COLO829 (cell line): ENCODE measurements around the gene NPFFR2.
"Not testable (repeated sequence)": the region's sequence is repeated elsewhere in the genome, so short reads cannot be mapped to it uniquely, and the experiment has no call there.

Experiments
- DNase-seq: peaks from one replicate; pipeline ENCODE4 v3.0.0; 2012; ENCODE audit warnings: low spot score

NPFFR2 gene

GRCh38 chr4:72111863-72112262 lies 80.1 kb downstream of the NPFFR2 start:
- no peak for DNase-seq

DNA sequence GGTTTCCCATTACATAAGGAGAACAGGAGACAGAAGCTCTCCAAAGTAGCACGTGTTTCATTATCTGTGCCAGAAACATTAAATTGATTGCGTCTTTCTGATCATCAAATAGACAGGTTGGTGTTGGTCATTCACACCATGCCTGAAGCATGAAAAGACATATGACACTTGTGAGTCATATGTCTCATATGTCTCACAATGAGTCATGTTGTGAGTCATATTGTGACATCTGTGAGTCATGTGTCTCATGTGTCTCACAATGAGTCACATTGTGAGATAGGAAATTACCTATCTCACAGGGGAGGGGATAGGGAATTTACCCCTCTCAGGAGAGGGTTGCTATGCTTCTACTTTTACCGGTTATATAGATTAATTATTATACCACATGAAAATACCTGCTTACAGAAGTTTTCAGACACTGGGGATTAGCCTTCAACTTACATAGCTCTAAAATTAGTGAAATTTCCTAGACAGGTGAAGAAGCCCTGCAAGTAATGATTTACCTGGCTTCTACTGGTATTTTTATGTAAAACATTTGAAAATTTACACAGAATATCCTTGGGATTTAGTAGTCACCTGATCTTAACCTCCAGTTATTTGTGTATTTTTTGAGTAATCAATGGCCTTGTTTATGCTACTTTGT lies 80.8 kb downstream of the NPFFR2 start:
- DNase-seq, result peak; percentile 77

GRCh38 chr4:72118017-72118416 lies 86.2 kb downstream of the NPFFR2 start:
- no peak for DNase-seq

DNA sequence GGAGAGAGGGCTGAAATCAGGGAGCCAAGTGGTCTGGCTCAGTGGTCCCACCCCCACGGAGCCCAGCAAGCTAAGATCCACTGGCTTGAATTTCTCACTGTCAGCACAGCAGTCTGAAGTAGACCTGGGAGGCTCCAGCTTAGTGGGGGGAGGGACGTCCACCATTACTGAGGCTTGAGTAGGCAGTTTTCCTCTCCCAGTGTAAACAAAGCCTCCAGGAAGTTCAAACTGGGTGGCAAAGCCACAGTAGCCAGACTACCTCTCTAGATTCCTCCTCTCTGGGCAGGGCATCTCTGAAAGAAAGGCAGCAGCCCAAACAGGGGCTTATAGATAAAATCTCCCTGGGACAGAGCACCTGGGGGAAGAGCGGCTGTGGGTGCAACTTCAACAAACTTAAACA lies 88.1 kb downstream of the NPFFR2 start:
- DNase-seq, result no peak

DNA sequence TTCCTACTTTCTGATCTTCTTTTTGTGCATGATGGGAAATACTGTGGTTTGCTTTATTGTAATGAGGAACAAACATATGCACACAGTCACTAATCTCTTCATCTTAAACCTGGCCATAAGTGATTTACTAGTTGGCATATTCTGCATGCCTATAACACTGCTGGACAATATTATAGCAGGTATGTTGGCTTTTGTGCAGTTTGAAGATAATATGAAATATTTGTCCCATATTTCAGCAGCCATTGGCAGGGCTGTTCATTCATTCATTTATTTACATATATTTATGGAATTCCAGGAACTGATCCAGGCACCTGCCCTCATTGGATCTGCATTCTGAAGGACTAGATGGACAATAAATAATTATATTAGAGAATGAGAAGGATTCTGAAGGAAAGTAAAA lies 96.9 kb downstream of the NPFFR2 start:
- no peak for DNase-seq

DNA sequence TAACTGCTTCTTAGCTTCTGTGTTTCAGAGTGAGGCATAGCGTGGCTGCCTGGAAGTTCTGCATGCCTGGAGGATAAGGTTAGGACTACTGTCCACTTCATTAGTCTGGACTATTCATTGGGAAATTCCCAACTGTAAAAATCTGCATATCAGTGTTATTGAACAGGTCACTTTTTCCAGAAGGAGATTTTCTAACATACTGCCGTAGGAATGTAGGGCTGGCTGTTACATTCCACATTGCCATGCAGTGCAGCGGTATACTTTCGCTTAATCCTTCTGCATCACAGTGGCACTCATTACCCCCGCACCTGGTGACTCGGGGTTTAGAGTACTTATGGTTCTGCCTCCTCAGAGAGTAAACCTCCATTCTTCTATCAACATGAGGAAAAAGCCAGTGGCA lies 104.6 kb downstream of the NPFFR2 start:
- DNase-seq, result no peak

- DNase-seq, result not testable (repeated sequence)
Observed at GRCh38 chr4:72139997-72140396, 108.2 kb downstream of the NPFFR2 start.

GRCh38 chr4:72144241-72144640 lies 112.4 kb downstream of the NPFFR2 start:
- DNase-seq, result no peak

DNA sequence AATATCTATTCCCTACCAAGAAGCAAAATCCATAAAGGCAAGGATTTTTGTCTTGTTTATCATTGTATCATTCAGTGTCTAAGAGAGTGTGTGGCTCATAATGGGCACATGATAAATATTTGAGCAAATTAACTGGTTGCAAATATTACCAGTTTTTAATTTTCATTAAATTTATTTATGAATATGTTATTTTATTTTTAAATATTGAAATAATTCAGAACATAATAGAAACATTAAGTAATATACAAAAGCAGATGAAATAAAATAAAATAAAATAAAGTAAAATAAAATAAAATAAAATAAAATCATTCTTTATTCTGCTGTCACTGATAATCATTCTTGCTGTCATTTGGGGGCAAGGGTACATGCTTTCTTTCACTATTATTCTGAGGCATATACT lies 120.9 kb downstream of the NPFFR2 start:
- no peak for DNase-seq

- DNase-seq, result not testable (repeated sequence)
Observed at GRCh38 chr4:72153634-72154033, 121.8 kb downstream of the NPFFR2 start.

- not testable (repeated sequence) for DNase-seq
Observed at GRCh38 chr4:72169285-72169684, 137.5 kb downstream of the NPFFR2 start.

- no peak for DNase-seq
Observed at GRCh38 chr4:72169861-72170260, 138.1 kb downstream of the NPFFR2 start.

- DNase-seq, result no peak
Observed at GRCh38 chr4:72171761-72172160, 140.0 kb downstream of the NPFFR2 start.

- no peak for DNase-seq
Observed at GRCh38 chr4:72179342-72179741, 147.5 kb downstream of the NPFFR2 start.

DNA sequence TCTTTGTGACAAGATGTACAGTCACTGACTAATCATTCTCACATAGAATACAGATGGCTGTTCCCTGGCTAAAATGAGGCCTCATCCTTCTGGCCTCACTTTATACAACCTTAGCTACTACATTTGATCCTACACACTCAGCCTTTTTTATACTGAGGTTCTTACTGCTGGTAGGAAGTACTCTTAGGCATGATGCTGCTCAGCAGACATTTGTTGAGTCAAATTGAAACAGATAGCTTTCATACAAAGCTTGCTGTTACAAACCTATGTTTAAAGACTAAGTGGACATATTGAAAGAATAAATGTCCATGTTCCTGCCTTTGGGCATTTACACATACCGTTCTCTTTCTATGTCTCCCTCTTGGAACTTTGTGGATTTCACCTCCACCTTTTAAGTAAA lies 154.9 kb downstream of the NPFFR2 start:
- no peak for DNase-seq

- DNase-seq, result no peak
Observed at GRCh38 chr4:72194046-72194445, 162.2 kb downstream of the NPFFR2 start.

- DNase-seq, result no peak
Observed at GRCh38 chr4:72194453-72194852, 162.7 kb downstream of the NPFFR2 start.
